Smooth muscle cell of the brain vasculature (primary cell): ENCODE measurements around the gene DUSP15.
"Not testable (repeated sequence)": the region's sequence is repeated elsewhere in the genome, so short reads cannot be mapped to it uniquely, and the experiment has no call there.

Experiments used
- DNase-seq: peaks from one replicate; pipeline ENCODE4 v3.0.0-alpha.2; 2012; ENCODE audit warnings: low read depth, low spot score

The DUSP15 gene

GRCh38 chr20:31869942-31870725, at the start of gene DUSP15, which contains the start of gene TTLL9:
DUSP15 (minus strand) TSS chr20:31870527; CDS start chr20:31870337, 190 bp downstream.
TTLL9 (plus strand) TSS chr20:31870634; CDS start chr20:31871127, 493 bp downstream.
- DNase-seq = no peak

- DNase-seq = no peak
Observed at GRCh38 chr20:31919410-31920155, 49.3 kb upstream of the DUSP15 start.

- DNase-seq = no peak
Observed at GRCh38 chr20:31918466-31919105, 48.3 kb upstream of the DUSP15 start.

- DNase-seq = not testable (repeated sequence)
Observed at GRCh38 chr20:31917962-31918412, 47.7 kb upstream of the DUSP15 start.

- DNase-seq = no peak
Observed at GRCh38 chr20:31916708-31917107, 46.4 kb upstream of the DUSP15 start.

GRCh38 chr20:31915491-31916280, 45.4 kb upstream of the DUSP15 start:
- no peak for DNase-seq

- no peak for DNase-seq
Observed at GRCh38 chr20:31914170-31914569, 43.8 kb upstream of the DUSP15 start.

- DNase-seq = no peak
Observed at GRCh38 chr20:31913431-31914157, 43.3 kb upstream of the DUSP15 start.

GRCh38 chr20:31910071-31910803, 39.9 kb upstream of the DUSP15 start:
- DNase-seq = no peak

- DNase-seq = no peak
Observed at GRCh38 chr20:31909253-31910070, 39.1 kb upstream of the DUSP15 start.

GRCh38 chr20:31908424-31908823, 38.1 kb upstream of the DUSP15 start:
- no peak for DNase-seq

- DNase-seq = no peak
Observed at GRCh38 chr20:31908016-31908415, 37.7 kb upstream of the DUSP15 start.

- no peak for DNase-seq
Observed at GRCh38 chr20:31907046-31907445, 36.7 kb upstream of the DUSP15 start.

- DNase-seq = no peak
Observed at GRCh38 chr20:31906001-31906400, 35.7 kb upstream of the DUSP15 start.

- no peak for DNase-seq
Observed at GRCh38 chr20:31903627-31904386, 33.5 kb upstream of the DUSP15 start.

GRCh38 chr20:31901615-31902014, 31.3 kb upstream of the DUSP15 start:
- DNase-seq = no peak

- no peak for DNase-seq
Observed at GRCh38 chr20:31897541-31897940, 27.2 kb upstream of the DUSP15 start.

GRCh38 chr20:31896049-31896448, 25.7 kb upstream of the DUSP15 start:
- DNase-seq = no peak
